Osteoblast (primary cell): Measurements from ENCODE around the gene TMCO5A. TPM values are rescaled to one million over a fixed set of nuclear protein-coding genes. Genes with fewer than 3 reads are reported as not detected.

ENCODE experiments used
- DNase-seq: peaks from one replicate; pipeline ENCODE4 v3.0.0; 2011; ENCODE audit warnings: low spot score, mixed read lengths; ENCODE audit not compliant: insufficient read length; ENCODE audit errors: missing footprints
- H2AFZ ChIP-seq: 2 replicates; pipeline ENCODE4 v1.6.0; 2011; ENCODE audit warnings: mild to moderate bottlenecking, low read length
- H3K27ac ChIP-seq: 2 replicates; pipeline ENCODE4 v1.5.1; 2011; ENCODE audit warnings: mild to moderate bottlenecking, low read depth, low read length, moderate library complexity
- H3K27me3 ChIP-seq: 2 replicates; pipeline ENCODE4 v1.6.0; 2012; ENCODE audit warnings: mild to moderate bottlenecking, control low read depth, inconsistent platforms, low read length, moderate library complexity; ENCODE audit not compliant: insufficient read depth
- H3K36me3 ChIP-seq: 2 replicates; pipeline ENCODE4 v1.5.1; 2011; ENCODE audit warnings: mild to moderate bottlenecking, low read length, control low read depth, moderate library complexity; ENCODE audit not compliant: insufficient read depth
- H3K4me1 ChIP-seq: 2 replicates; pipeline ENCODE4 v1.5.1; 2011; ENCODE audit warnings: mild to moderate bottlenecking, low read length, control low read depth, moderate library complexity; ENCODE audit not compliant: insufficient read depth
- H3K4me2 ChIP-seq: 2 replicates; pipeline ENCODE4 v1.6.0; 2011; ENCODE audit warnings: mild to moderate bottlenecking, low read length; ENCODE audit not compliant: insufficient read depth
- H3K4me3 ChIP-seq: fragments of 200-600 bp; sonication (generic); 3 replicates; pipeline ENCODE4 v1.5.1; 2012; ENCODE audit warnings: mild to moderate bottlenecking, low read length, inconsistent platforms; ENCODE audit not compliant: insufficient read depth
- H3K79me2 ChIP-seq: 2 replicates; pipeline ENCODE4 v1.6.0; 2012; ENCODE audit warnings: mild to moderate bottlenecking, low read length, control low read depth, inconsistent platforms; ENCODE audit not compliant: insufficient read depth
- H3K9me3 ChIP-seq: 2 replicates; pipeline ENCODE4 v1.5.1; 2011; ENCODE audit warnings: low read depth, low read length, control low read depth
- H4K20me1 ChIP-seq: 2 replicates; pipeline ENCODE4 v1.6.0; 2012; ENCODE audit warnings: mild to moderate bottlenecking, low read length, control low read depth; ENCODE audit not compliant: insufficient read depth
- CTCF ChIP-seq: IDR thresholded peaks from 2 replicates; pipeline ENCODE4 v1.5.1; 2011; ENCODE audit warnings: mild to moderate bottlenecking, low read depth, low read length, moderate library complexity; ENCODE audit errors: extremely low read depth
- total RNA-seq: library from RNA; depleted of rRNA; stranded (reverse); fragments of >200 nt; gene quantifications from 2 replicates; pipeline ENCODE4 v1.2.3, GENCODE V29; 2012

Gene TMCO5A
- total RNA-seq, 1 donor = not detected

GRCh38 chr15:37903919-37904625 lies 30.4 kb upstream of the TMCO5A start:
- Histone ChIP-seq H3K79me2 (no peaks in the 10 kb centered on the region), H3K4me3 (no peak overlapping the region), H3K27me3 (no peaks in the 10 kb centered on the region), H3K9me3 (no peaks in the 10 kb centered on the region), H2AFZ (no peak overlapping the region), H3K27ac (no peak overlapping the region), H4K20me1 (no peaks in the 10 kb centered on the region), H3K36me3 (no peaks in the 10 kb centered on the region), H3K4me2 (no peak overlapping the region), H3K4me1 (peaks cover 11% of the 10 kb centered on the region)
- no peak for TF ChIP-seq CTCF
- peak; percentile 35 for DNase-seq

- no peak overlapping the region for H3K27ac ChIP-seq
- DNase-seq = no peak
- no peaks in the 10 kb centered on the region for H3K4me1 ChIP-seq
- no peak for TF ChIP-seq CTCF
- no peaks in the 10 kb centered on the region for H3K36me3 ChIP-seq
- H3K4me2 ChIP-seq = no peak overlapping the region
- H2AFZ ChIP-seq = no peak overlapping the region
- no peak overlapping the region for H3K4me3 ChIP-seq
- H3K79me2 ChIP-seq = no peaks in the 10 kb centered on the region
- H4K20me1 ChIP-seq = no peaks in the 10 kb centered on the region
- peaks cover 6% of the 10 kb centered on the region for H3K27me3 ChIP-seq
- no peaks in the 10 kb centered on the region for H3K9me3 ChIP-seq
Measured at GRCh38 chr15:37907136-37907535, 27.3 kb upstream of the TMCO5A start.

- Histone ChIP-seq H3K9me3 (no peaks in the 10 kb centered on the region), H3K79me2 (no peaks in the 10 kb centered on the region), H2AFZ (no peak overlapping the region), H3K36me3 (no peaks in the 10 kb centered on the region), H3K4me2 (no peak overlapping the region), H3K4me1 (no peaks in the 10 kb centered on the region), H3K4me3 (no peak overlapping the region), H3K27me3 (peaks cover 4% of the 10 kb centered on the region), H3K27ac (no peak overlapping the region), H4K20me1 (no peaks in the 10 kb centered on the region)
- no peak for TF ChIP-seq CTCF
- DNase-seq = no peak
Measured at GRCh38 chr15:37921527-37922385, 12.7 kb upstream of the TMCO5A start.

- Histone ChIP-seq H3K9me3 (no peaks in the 10 kb centered on the region), H3K36me3 (no peaks in the 10 kb centered on the region), H3K4me2 (no peak overlapping the region), H3K4me1 (no peaks in the 10 kb centered on the region), H3K4me3 (no peak overlapping the region), H3K79me2 (no peaks in the 10 kb centered on the region), H2AFZ (no peak overlapping the region), H3K27me3 (peaks cover 8% of the 10 kb centered on the region), H3K27ac (no peak overlapping the region), H4K20me1 (no peaks in the 10 kb centered on the region)
- DNase-seq = no peak
- no peak for TF ChIP-seq CTCF
Measured at GRCh38 chr15:37926136-37926535, 8.3 kb upstream of the TMCO5A start.
